Transverse colon (tissue), 4 donors: ENCODE measurements around the gene IGF2BP2. TPM values are rescaled to one million over a fixed set of nuclear protein-coding genes. Genes with fewer than 3 reads are reported as not detected.

Experiments
- DNase-seq: peaks from one replicate; pipeline ENCODE4 v3.0.0-alpha.2; 2019
- H3K27ac ChIP-seq, 4 donors: fragments of 200-600 bp; sonication (generic); 2 replicates each; pipeline ENCODE4 v1.5.1; 2016 to 2018; ENCODE audit warnings: inconsistent platforms in 4 of 4
- H3K27me3 ChIP-seq: fragments of 200-600 bp; sonication (generic); 2 replicates; pipeline ENCODE4 v1.5.1; 2017; ENCODE audit warnings: inconsistent platforms
- H3K36me3 ChIP-seq, 4 donors: fragments of 200-600 bp; sonication (generic); 2 replicates each; pipeline ENCODE4 v1.5.1; 2017 to 2019; ENCODE audit warnings: inconsistent platforms in 4 of 4
- H3K4me1 ChIP-seq, 4 donors: fragments of 200-600 bp; sonication (generic); 2 replicates each; pipeline ENCODE4 v1.5.1; 2017 to 2020; ENCODE audit warnings: inconsistent platforms in 4 of 4
- H3K4me3 ChIP-seq, 4 donors: fragments of 200-600 bp; sonication (generic); 1 replicate in 1 of 4; 2 replicates in 3 of 4; pipeline versions ENCODE4 v1.5.1 to v1.6.1; 2017 to 2019; ENCODE audit warnings: inconsistent platforms in 4 of 4
- H3K9me3 ChIP-seq, 2 donors: fragments of 200-600 bp; sonication (generic); 2 replicates each; pipeline ENCODE4 v1.5.1; 2017 to 2019; ENCODE audit warnings: inconsistent platforms in 2 of 2
- EP300 ChIP-seq: sonication (generic); formaldehyde crosslinking; IDR thresholded peaks from one replicate; pipeline ENCODE4 v1.6.1; 2017; ENCODE audit warnings: antibody characterized with exemption, low read depth
- POLR2A ChIP-seq: fragments of 450-650 bp; IDR thresholded peaks from one replicate; pipeline ENCODE4 v1.6.1; 2016; ENCODE audit warnings: antibody characterized with exemption, mild to moderate bottlenecking, moderate library complexity
- POLR2AphosphoS5 ChIP-seq, 3 donors: sonication (generic); formaldehyde crosslinking; IDR thresholded peaks; one replicate each; pipeline ENCODE4 v1.6.1; 2016; ENCODE audit warnings: antibody characterized with exemption in 3 of 3
- WGBS, 2 donors: methylation state at CpG; one replicate each; pipeline ENCODE4 v1.1.5; 2018; ENCODE audit warnings: low coverage in 1 of 2; 5-methylcytosine and 5-hydroxymethylcytosine counted together
- in situ Hi-C, 4 donors: fragments of 200-750 bp; cut with MboI; loops; one replicate each; pipeline versions ENCODE4 v1.15.0 to v1.15.1; 2017; ENCODE audit warnings: low sequenced_read_pairs in 3 of 4, low pct_ligation_motif_present in 1 of 4, low pct_unique_long_range_greater_than_20kb in 1 of 4
- intact Hi-C: fragments of 100-400 bp; cut with DNase I; formaldehyde crosslinking; loops from one replicate; pipeline ENCODE4 v1.15.1; 2023; ENCODE audit warnings: low total_unique reads
- total RNA-seq, 4 donors: library from RNA; depleted of rRNA; stranded (reverse); fragments of >200 nt; gene quantifications; one replicate each; pipeline ENCODE4 v1.1.0, GENCODE V29; 2016
- TF ChIP-seq, protein P1 (sequence below), 5 experiments: fragments of 200-600 bp in 3 of 5; fragments of 450-650 bp in 2 of 5; sonication (generic) in 3 of 5; IDR thresholded peaks; 1 replicate in 2 of 5; 2 replicates in 3 of 5; pipeline ENCODE4 v1.5.1; 2016 to 2017; ENCODE audit warnings: antibody characterized with exemption in 5 of 5, inconsistent platforms in 3 of 5, mild to moderate bottlenecking in 2 of 5, moderate library complexity in 1 of 5

Gene IGF2BP2
- total RNA-seq, 4 donors from 2014 or later, result 51.3 to 179 (median 82.9) TPM

DNA sequence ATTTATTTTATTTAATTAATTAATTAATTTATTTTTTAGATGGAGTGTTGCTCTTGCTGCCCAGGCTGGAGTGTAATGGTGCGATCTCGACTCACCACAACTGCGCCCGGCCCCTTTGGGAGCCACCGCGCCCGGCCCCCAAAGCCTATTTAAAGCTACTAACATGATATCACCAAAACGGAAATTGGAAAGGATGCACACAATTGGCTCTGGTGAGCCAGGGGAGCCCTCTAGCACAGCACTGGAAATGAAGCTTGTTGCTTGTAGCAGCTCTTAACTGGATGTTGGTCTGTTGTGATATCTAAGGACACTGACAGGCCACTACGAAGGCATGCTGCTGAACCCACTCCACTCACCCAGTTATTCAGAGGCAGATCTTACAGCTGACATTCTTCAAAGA is 104.5 kb downstream of the IGF2BP2 start:
- Histone ChIP-seq H3K4me1 (peaks cover 3 to 21% (median 12%) of the 10 kb centered on the region in 4 donors), H3K27me3 (no peaks in the 10 kb centered on the region), H3K4me3 (no peak overlapping the region), H3K9me3 (no peaks in the 10 kb centered on the region), H3K36me3 (no peaks in the 10 kb centered on the region), H3K27ac (no peak overlapping the region)
- DNase-seq, result no peak
- TF ChIP-seq, protein P1, sequence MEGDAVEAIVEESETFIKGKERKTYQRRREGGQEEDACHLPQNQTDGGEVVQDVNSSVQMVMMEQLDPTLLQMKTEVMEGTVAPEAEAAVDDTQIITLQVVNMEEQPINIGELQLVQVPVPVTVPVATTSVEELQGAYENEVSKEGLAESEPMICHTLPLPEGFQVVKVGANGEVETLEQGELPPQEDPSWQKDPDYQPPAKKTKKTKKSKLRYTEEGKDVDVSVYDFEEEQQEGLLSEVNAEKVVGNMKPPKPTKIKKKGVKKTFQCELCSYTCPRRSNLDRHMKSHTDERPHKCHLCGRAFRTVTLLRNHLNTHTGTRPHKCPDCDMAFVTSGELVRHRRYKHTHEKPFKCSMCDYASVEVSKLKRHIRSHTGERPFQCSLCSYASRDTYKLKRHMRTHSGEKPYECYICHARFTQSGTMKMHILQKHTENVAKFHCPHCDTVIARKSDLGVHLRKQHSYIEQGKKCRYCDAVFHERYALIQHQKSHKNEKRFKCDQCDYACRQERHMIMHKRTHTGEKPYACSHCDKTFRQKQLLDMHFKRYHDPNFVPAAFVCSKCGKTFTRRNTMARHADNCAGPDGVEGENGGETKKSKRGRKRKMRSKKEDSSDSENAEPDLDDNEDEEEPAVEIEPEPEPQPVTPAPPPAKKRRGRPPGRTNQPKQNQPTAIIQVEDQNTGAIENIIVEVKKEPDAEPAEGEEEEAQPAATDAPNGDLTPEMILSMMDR (IDR thresholded peaks at IDR 0.05), result no peak
- no peak for TF ChIP-seq EP300
- no peak for TF ChIP-seq POLR2A
- TF ChIP-seq POLR2AphosphoS5 (IDR thresholded peaks at IDR 0.05), result no peak
- in situ Hi-C loops (no loop called here), intact Hi-C loops (no loop called here)
- 88 to 98% methylated on average over 8 to 9 of the region's 9 CpGs for WGBS, 2 donors

DNA sequence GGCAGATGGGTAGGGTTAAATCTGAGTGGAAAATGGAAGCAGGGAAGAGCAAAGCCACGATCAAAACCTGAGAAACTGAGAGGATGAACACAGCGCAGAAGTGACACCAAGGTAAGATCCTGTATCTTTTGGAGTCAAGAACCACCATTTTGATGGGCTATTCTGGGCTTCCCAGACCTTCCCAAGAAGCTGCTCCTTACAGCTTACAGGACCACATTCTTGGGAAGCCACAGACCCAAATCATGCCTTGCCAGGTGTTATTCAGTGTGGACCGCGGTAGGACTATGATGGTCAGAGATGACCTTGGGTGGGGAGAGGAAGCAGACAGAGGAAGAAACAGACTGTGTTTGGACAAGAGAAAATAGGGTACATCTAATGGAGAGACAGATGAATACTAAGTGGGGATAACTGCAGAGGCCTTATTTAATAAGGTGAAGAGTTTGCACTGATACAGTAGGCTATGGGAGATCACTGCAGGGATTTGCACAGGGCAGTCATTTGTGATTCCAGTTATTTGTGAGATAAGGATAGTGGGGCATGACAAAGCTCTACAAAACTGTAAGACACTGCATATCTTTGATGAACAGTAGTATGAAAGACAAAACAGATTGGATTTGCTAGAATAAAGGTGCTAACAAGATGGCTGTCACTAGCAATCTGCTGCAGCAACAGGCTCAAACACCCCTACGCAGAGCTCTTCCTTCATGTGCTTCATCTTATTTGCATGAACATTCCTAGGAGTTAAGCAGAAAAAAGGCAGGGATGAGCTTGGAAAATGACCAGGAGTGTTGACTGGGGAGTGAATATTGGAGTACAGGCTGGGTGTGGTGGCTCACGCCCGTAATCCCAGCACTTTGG is 105.9 kb downstream of the IGF2BP2 start:
- DNase-seq, result no peak
- WGBS, 2 donors, result 89 to 93% methylated on average over 3 to 7 of the region's 7 CpGs
- no peak overlapping the region for H3K27ac ChIP-seq
- in situ Hi-C loops (no loop called here), intact Hi-C loops (no loop called here)
- no peak overlapping the region for H3K4me3 ChIP-seq
- H3K36me3 ChIP-seq, result no peaks in the 10 kb centered on the region
- peaks cover 3 to 29% (median 15%) of the 10 kb centered on the region in 4 donors for H3K4me1 ChIP-seq
- TF ChIP-seq, protein P1 (IDR thresholded peaks at IDR 0.05), result no peak
- TF ChIP-seq POLR2AphosphoS5 (IDR thresholded peaks at IDR 0.05) (no peak), EP300 (no peak), POLR2A (no peak)
- no peaks in the 10 kb centered on the region for H3K9me3 ChIP-seq
- no peaks in the 10 kb centered on the region for H3K27me3 ChIP-seq

DNA sequence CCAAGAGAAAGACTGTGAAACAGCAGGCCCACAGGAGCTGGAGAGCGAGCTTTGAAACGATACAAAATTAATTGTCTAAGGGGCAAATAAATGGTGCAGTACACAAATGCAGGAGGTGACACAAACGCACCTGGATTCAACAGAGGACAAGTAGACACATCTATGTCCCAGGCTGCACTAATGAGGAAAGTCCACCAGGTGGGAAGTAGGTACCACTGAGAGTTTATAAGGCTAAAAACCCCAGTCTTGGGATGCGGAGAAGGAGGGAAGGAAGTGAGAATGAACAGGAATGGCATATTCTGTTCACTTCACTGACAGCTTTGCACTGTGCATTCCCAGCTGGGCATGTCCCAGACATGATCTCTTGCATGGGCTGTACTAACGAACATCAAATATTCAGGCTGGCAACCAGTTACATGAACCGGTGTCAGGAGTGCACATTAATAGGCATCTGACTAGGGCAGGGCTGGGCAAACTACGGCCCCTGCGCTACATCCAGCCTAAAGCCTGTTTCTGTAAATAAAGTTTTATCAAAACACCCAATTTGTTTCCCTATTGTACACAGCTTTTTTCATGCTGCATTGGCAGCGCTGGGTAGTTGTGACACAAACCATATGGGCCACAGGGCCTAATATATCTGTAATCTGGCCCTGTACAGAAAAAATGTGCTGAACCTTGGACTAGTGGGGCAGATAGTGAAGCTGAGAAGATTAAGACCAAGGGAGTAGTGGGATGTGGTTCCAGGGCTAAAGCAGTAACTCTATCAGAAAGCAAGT is 107.0 kb downstream of the IGF2BP2 start:
- no peaks in the 10 kb centered on the region for H3K36me3 ChIP-seq
- H3K27me3 ChIP-seq, result no peaks in the 10 kb centered on the region
- 91 to 92% methylated on average over 5 to 9 of the region's 9 CpGs for WGBS, 2 donors
- DNase-seq, result no peak
- peaks cover 3 to 36% (median 18%) of the 10 kb centered on the region in 4 donors for H3K4me1 ChIP-seq
- in situ Hi-C loops (no loop called here), intact Hi-C loops (no loop called here)
- no peak overlapping the region for H3K4me3 ChIP-seq
- H3K27ac ChIP-seq, result no peak overlapping the region
- H3K9me3 ChIP-seq, result no peaks in the 10 kb centered on the region
- TF ChIP-seq EP300 (no peak), POLR2A (no peak), POLR2AphosphoS5 (IDR thresholded peaks at IDR 0.05) (no peak)
- TF ChIP-seq, protein P1 (IDR thresholded peaks at IDR 0.05), result no peak

DNA sequence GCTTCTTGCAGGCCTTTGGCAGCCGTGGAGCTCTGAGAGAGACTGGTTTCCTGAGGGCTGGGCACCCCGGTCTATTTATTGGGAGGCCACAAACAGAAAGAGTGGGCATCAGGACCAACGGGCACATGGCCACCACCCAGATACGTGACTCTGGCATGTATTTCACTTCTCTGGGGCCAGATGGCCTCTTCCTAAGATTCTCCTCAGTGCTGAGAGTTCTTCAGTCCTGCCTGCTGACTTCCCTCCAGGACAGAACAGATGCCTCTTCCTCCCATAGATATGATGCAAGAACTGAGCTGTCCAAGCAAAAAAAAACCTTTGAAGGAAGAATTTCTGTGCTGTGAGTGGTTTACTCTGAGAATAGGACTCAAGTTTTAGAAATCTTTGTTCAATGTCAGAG is 107.7 kb downstream of the IGF2BP2 start:
- DNase-seq, result no peak
- no peak overlapping the region for H3K4me3 ChIP-seq
- H3K27me3 ChIP-seq, result no peaks in the 10 kb centered on the region
- 41% methylated on average over 4 of the region's 4 CpGs; no CpG with 5 or more reads in 1 of the 2 donors for WGBS, 2 donors
- no peaks in the 10 kb centered on the region for H3K36me3 ChIP-seq
- TF ChIP-seq, protein P1 (IDR thresholded peaks at IDR 0.05), result no peak
- no peak for TF ChIP-seq POLR2A
- TF ChIP-seq EP300, result no peak
- TF ChIP-seq POLR2AphosphoS5 (IDR thresholded peaks at IDR 0.05), result no peak
- in situ Hi-C loops (no loop called here), intact Hi-C loops (no loop called here)
- peak overlapping the region; percentile 11 to 57 (median 39) for H3K27ac ChIP-seq
- H3K4me1 ChIP-seq, result peaks cover 3 to 43% (median 21%) of the 10 kb centered on the region in 4 donors
- H3K9me3 ChIP-seq, result no peaks in the 10 kb centered on the region
